ENCODE results near the gene NRN1L.
A peak's percentile ranks its signal among the peaks of the same experiment; 100 is the strongest.
"Not testable (repeated sequence)": the region's sequence is repeated elsewhere in the genome, so short reads cannot be mapped to it uniquely, and the experiment has no call there.

Gene NRN1L

GRCh38 chr16:67861877-67862276 lies 22.8 kb upstream of the NRN1L start:
- no peak for DNase-seq

- no peak for DNase-seq
Measured at GRCh38 chr16:67862623-67863583, 21.8 kb upstream of the NRN1L start.

GRCh38 chr16:67864044-67864443 lies 20.6 kb upstream of the NRN1L start:
- DNase-seq = not testable (repeated sequence)

GRCh38 chr16:67864594-67864993 lies 20.1 kb upstream of the NRN1L start:
- DNase-seq = no peak

- DNase-seq = no peak
Measured at GRCh38 chr16:67865318-67865717, 19.4 kb upstream of the NRN1L start.

- DNase-seq = no peak
Measured at GRCh38 chr16:67868290-67868689, 16.4 kb upstream of the NRN1L start.

GRCh38 chr16:67869653-67870052 lies 15.0 kb upstream of the NRN1L start:
- DNase-seq = no peak

- no peak for DNase-seq
Measured at GRCh38 chr16:67871256-67871655, 13.4 kb upstream of the NRN1L start.

- DNase-seq = no peak
Measured at GRCh38 chr16:67872131-67872630, 12.5 kb upstream of the NRN1L start.

- DNase-seq = peak; percentile 90 to 92
Measured at GRCh38 chr16:67872631-67873434, 11.9 kb upstream of the NRN1L start, which contains the start of gene EDC4. EDC4 (plus strand) TSS chr16:67873052; CDS start chr16:67873262, 210 bp downstream.

GRCh38 chr16:67873435-67874370 lies 11.0 kb upstream of the NRN1L start:
- DNase-seq = peak in 1 of 2 donors; percentile 13

GRCh38 chr16:67874372-67874771 lies 10.3 kb upstream of the NRN1L start:
- no peak for DNase-seq

- DNase-seq = no peak
Measured at GRCh38 chr16:67877064-67877463, 7.6 kb upstream of the NRN1L start.

- DNase-seq = no peak
Measured at GRCh38 chr16:67878232-67878631, 6.5 kb upstream of the NRN1L start.

- no peak for DNase-seq
Measured at GRCh38 chr16:67878846-67879245, 5.8 kb upstream of the NRN1L start.

GRCh38 chr16:67879462-67879861 lies 5.2 kb upstream of the NRN1L start:
- DNase-seq = no peak

- DNase-seq = no peak
Measured at GRCh38 chr16:67879936-67880335, 4.7 kb upstream of the NRN1L start.

GRCh38 chr16:67880584-67880983 lies 4.1 kb upstream of the NRN1L start:
- DNase-seq = no peak

- no peak for DNase-seq
Measured at GRCh38 chr16:67881621-67882161, 3.0 kb upstream of the NRN1L start.

GRCh38 chr16:67882374-67883145 lies 2.1 kb upstream of the NRN1L start:
- no peak for DNase-seq
